HepG2 (cell line): ENCODE results near the gene MTA3. TPM values are rescaled to one million over a fixed set of nuclear protein-coding genes. Genes with fewer than 3 reads are reported as not detected.

Experiments used
- ATAC-seq: fragments of 200-7000 bp; cut with Tn5 transposase; 3 replicates; pipeline ENCODE4 v1.9.1; 2020; ENCODE audit warnings: mild to moderate bottlenecking, moderate library complexity
- BruUV-seq: library from RNA; stranded (reverse); fragments of 400-500 nt; replicated peaks from 2 replicates; lab custom pipeline; 2021; lab: Mats Ljungman, UMichigan
- CTCF ChIA-PET: fragments of 300-600 bp; formaldehyde crosslinking; extraction: SDS; loops from one replicate; lab custom pipeline; 2021; ENCODE audit warnings: low total read pairs, inconsistent platforms, low intra/inter-chr PET ratio; lab: Yijun Ruan, JAX
- POLR2A ChIA-PET: fragments of 350-600 bp; sonication (Branson Sonifier 250); formaldehyde crosslinking; loops from one replicate; lab custom pipeline; 2020; ENCODE audit warnings: antibody characterized with exemption, inconsistent platforms; lab: Yijun Ruan, JAX
- DNase-seq: peaks from one replicate; pipeline ENCODE4 v3.0.0-alpha.2; 2015; ENCODE audit warnings: low spot score
- FAIRE-seq: peaks from 3 replicates; lab custom pipeline; 2011; peaks lifted over from hg19 to GRCh38; lab: Jason Lieb, UNC
- H2AFZ ChIP-seq: one replicate; pipeline ENCODE4 v1.6.1; 2011; ENCODE audit warnings: low read length, inconsistent platforms
- H3K27ac ChIP-seq: fragments of 300-600 bp; 3 replicates; pipeline ENCODE4 v1.8.0; 2011; ENCODE audit warnings: mixed run types, mild to moderate bottlenecking, mixed read lengths, low read length, inconsistent platforms; ENCODE audit not compliant: insufficient read depth; ENCODE audit errors: extremely low read length
- H3K27me3 ChIP-seq, 2 experiments: fragments of 200-600 bp in 1 of 2; 2 replicates in 1 of 2; 3 replicates in 1 of 2; pipeline versions ENCODE4 v1.6.0 to v1.8.0; 2011; ENCODE audit warnings: low read length in 2 of 2, mild to moderate bottlenecking in 2 of 2, moderate library complexity in 2 of 2, inconsistent platforms in 1 of 2; ENCODE audit not compliant: insufficient read depth in 2 of 2, control insufficient read depth in 1 of 2
- H3K36me3 ChIP-seq, 2 experiments: fragments of 200-600 bp in 1 of 2; replicated peaks in 1 of 2; 2 replicates in 1 of 2; 3 replicates in 1 of 2; pipeline versions ENCODE4 v1.5.1 to v1.8.0; 2011; ENCODE audit warnings: low read length in 2 of 2, inconsistent platforms in 1 of 2; ENCODE audit not compliant: insufficient read depth in 2 of 2, control insufficient read depth in 1 of 2
- H3K4me1 ChIP-seq: 2 replicates; pipeline ENCODE4 v1.5.1; 2012; ENCODE audit warnings: low read length, inconsistent platforms; ENCODE audit not compliant: insufficient read depth
- H3K4me2 ChIP-seq: 2 replicates; pipeline ENCODE4 v1.6.0; 2011; ENCODE audit warnings: low read depth, low read length, inconsistent platforms
- H3K4me3 ChIP-seq, 3 experiments: fragments of 200-600 bp in 1 of 3; sonication (generic), shearing (Covaris generic) in 1 of 3; replicated peaks in 1 of 3; 2 replicates each; pipeline ENCODE4 v1.5.1; 2011 to 2016; ENCODE audit warnings: low read length in 3 of 3, inconsistent platforms in 2 of 3, low read depth in 2 of 3, mild to moderate bottlenecking in 2 of 3, control low read depth in 1 of 3, mixed read lengths in 1 of 3; ENCODE audit not compliant: insufficient read depth in 1 of 3
- H3K79me2 ChIP-seq: one replicate; pipeline ENCODE4 v1.6.1; 2011; ENCODE audit warnings: low read length, inconsistent platforms; ENCODE audit not compliant: insufficient read depth
- H3K9ac ChIP-seq: 2 replicates; pipeline ENCODE4 v1.6.0; 2011; ENCODE audit warnings: mild to moderate bottlenecking, low read depth, low read length, inconsistent platforms; ENCODE audit not compliant: insufficient read depth
- H3K9me3 ChIP-seq: 2 replicates; pipeline ENCODE4 v1.5.1; 2012; ENCODE audit warnings: mild to moderate bottlenecking, low read length
- H4K20me1 ChIP-seq: 2 replicates; pipeline ENCODE4 v1.6.0; 2011; ENCODE audit warnings: inconsistent platforms, mild to moderate bottlenecking, low read length, moderate library complexity; ENCODE audit not compliant: insufficient read depth
- ARID3A ChIP-seq: IDR thresholded peaks from 2 replicates; pipeline ENCODE4 v1.6.1; 2012; ENCODE audit warnings: low read depth, low read length, improper control_type of control experiment
- ATF3 ChIP-seq: sonication (generic); formaldehyde crosslinking; IDR thresholded peaks from 2 replicates; pipeline ENCODE4 v1.4.0; 2020; ENCODE audit warnings: missing genetic modification reagents
- ATF7 ChIP-seq, 2 experiments: fragments of 450-650 bp in 1 of 2; sonication (generic) in 1 of 2; formaldehyde crosslinking in 1 of 2; IDR thresholded peaks; 2 replicates each; pipeline versions ENCODE4 v1.4.0 to v1.6.1; 2016 to 2020; ENCODE audit warnings: antibody characterized with exemption in 1 of 2, mild to moderate bottlenecking in 1 of 2, missing genetic modification reagents in 1 of 2
- CSRNP1 ChIP-seq: sonication (generic); formaldehyde crosslinking; IDR thresholded peaks from 2 replicates; pipeline ENCODE4 v1.8.1; 2023; ENCODE audit warnings: mild to moderate bottlenecking, missing genetic modification reagents
- FUBP1 ChIP-seq: sonication (generic); formaldehyde crosslinking; IDR thresholded peaks from 2 replicates; pipeline ENCODE4 v1.5.1; 2020; ENCODE audit warnings: missing genetic modification reagents, mild to moderate bottlenecking, borderline replicate concordance
- GPBP1L1 ChIP-seq: sonication (generic); formaldehyde crosslinking; IDR thresholded peaks from 2 replicates; pipeline ENCODE4 v1.5.0; 2020; ENCODE audit warnings: mild to moderate bottlenecking, missing genetic modification reagents
- KAT2B ChIP-seq: fragments of 150-350 bp; IDR thresholded peaks from 2 replicates; pipeline ENCODE4 v1.6.1; 2014; ENCODE audit warnings: low read depth, low read length, borderline replicate concordance
- KDM5A ChIP-seq: fragments of 200-600 bp; sonication (generic); IDR thresholded peaks from 2 replicates; pipeline ENCODE4 v1.7.0; 2018; ENCODE audit warnings: antibody characterized with exemption, mild to moderate bottlenecking, low read length, borderline replicate concordance
- RARG ChIP-seq: sonication (generic); formaldehyde crosslinking; IDR thresholded peaks from 2 replicates; pipeline ENCODE4 v1.4.0; 2020; ENCODE audit warnings: low read depth, mild to moderate bottlenecking, missing genetic modification reagents
- SRSF1 ChIP-seq: fragments of 200-400 bp; formaldehyde crosslinking; optimal IDR thresholded peaks from 2 replicates; pipeline ENCODE3; 2017; ENCODE audit warnings: mild to moderate bottlenecking, low read depth, low read length, moderate library complexity
- U2AF2 ChIP-seq: fragments of 200-400 bp; formaldehyde crosslinking; IDR thresholded peaks from 2 replicates; pipeline ENCODE4 v1.6.1; 2017; ENCODE audit warnings: low read depth, mild to moderate bottlenecking, low read length
- ZBTB25 ChIP-seq: IDR thresholded peaks from 2 replicates; pipeline ENCODE4 v1.6.1; 2018; ENCODE audit warnings: missing genetic modification reagents
- ZNF383 ChIP-seq: sonication (generic); formaldehyde crosslinking; IDR thresholded peaks from 2 replicates; pipeline ENCODE4 v1.4.0; 2020; ENCODE audit warnings: missing genetic modification reagents, mild to moderate bottlenecking, borderline replicate concordance
- ZNF567 ChIP-seq: sonication (generic); formaldehyde crosslinking; IDR thresholded peaks from 2 replicates; pipeline ENCODE4 v1.8.1; 2023; ENCODE audit warnings: mild to moderate bottlenecking, missing genetic modification reagents, borderline replicate concordance
- WGBS: methylation state at CpG from one replicate; pipeline ENCODE4 v1.1.6; 2017; ENCODE audit warnings: low lambda C conversion rate; 5-methylcytosine and 5-hydroxymethylcytosine counted together
- in situ Hi-C: cut with HindIII; loops from 2 replicates; pipeline ENCODE4 v1.10.0; 2017; ENCODE audit warnings: low pct_unique_long_range_greater_than_20kb; ENCODE audit not compliant: extremely low pct_ligation_motif_present
- intact Hi-C: fragments of 100-400 bp; cut with micrococcal nuclease; formaldehyde crosslinking; loops from one replicate; pipeline ENCODE4 v1.10.0; 2022; ENCODE audit not compliant: unreplicated experiment
- polyA plus RNA-seq, 8 experiments: library from polyadenylated mRNA; depleted of rRNA in 3 of 8; stranded (reverse) in 7 of 8; unstranded in 1 of 8; fragments of >200 nt; fragmentation: Illumina TruSeq in 4 of 8; extraction: Trizol in 4 of 8; gene quantifications; 2 replicates each; pipeline versions ENCODE4 v1.2.1 to v1.2.3, GENCODE V29; 2011 to 2016; ENCODE audit warnings: low read depth in 4 of 8, missing spikeins in 1 of 8, mixed read lengths in 1 of 8; ENCODE audit not compliant: insufficient read depth in 1 of 8
- total RNA-seq, 5 experiments: library from RNA; depleted of rRNA; stranded (reverse); fragments of >200 nt; fragmentation: Illumina TruSeq; extraction: Trizol; gene quantifications; 2 replicates each; pipeline ENCODE4 v1.2.3, GENCODE V29; 2016; ENCODE audit warnings: low read depth in 1 of 5

Gene MTA3
- total and polyA plus RNA-seq, 2 of the 13 experiments (the other 11 are each of a cell fraction or from before 2014, with no cell fraction given) = 48.8 to 77.8 TPM

- TF ChIP-seq ARID3A = no peak
- no peak for TF ChIP-seq FUBP1 (CRISPR knock-in tag)
- no peak for TF ChIP-seq RARG (CRISPR knock-in tag)
Measured at GRCh38 chr2:42545841-42546390, 22.5 kb upstream of the MTA3 start (continued).

- H3K4me1 ChIP-seq = peaks cover 21% of the 10 kb centered on the region
- no TSS peak for BruUV-seq
- WGBS = 84% methylated on average over 9 of the region's 9 CpGs
- DNase-seq (no peak), FAIRE-seq (no peak), ATAC-seq (no peak)
- H2AFZ ChIP-seq = no peak overlapping the region
- no peak overlapping the region for H3K4me3 ChIP-seq
- no peaks in the 10 kb centered on the region for H3K36me3 ChIP-seq
- H3K27me3 ChIP-seq = no peaks in the 10 kb centered on the region
- in situ Hi-C loops (no loop called here), intact Hi-C loops (no loop called here)
- ChIA-PET POLR2A (no interaction called here), CTCF (no interaction called here)
- H3K9me3 ChIP-seq = no peaks in the 10 kb centered on the region
- no peaks in the 10 kb centered on the region for H4K20me1 ChIP-seq
- H3K79me2 ChIP-seq = no peaks in the 10 kb centered on the region
- no peak overlapping the region for H3K4me2 ChIP-seq
- no peak overlapping the region for H3K9ac ChIP-seq
- no peak overlapping the region for H3K27ac ChIP-seq
- TF ChIP-seq ATF3 (CRISPR knock-in tag) (no peak), ZNF383 (no peak), SRSF1 (no peak), GPBP1L1 (CRISPR knock-in tag) (no peak), U2AF2 (no peak), ZBTB25 (CRISPR knock-in tag) (no peak), ZNF567 (CRISPR knock-in tag) (no peak), ATF7 (IDR thresholded peaks at IDR 0.05) (no peak), ATF7 (CRISPR knock-in tag; IDR thresholded peaks at IDR 0.05) (no peak), CSRNP1 (CRISPR knock-in tag) (no peak), KDM5A (no peak), KAT2B (no peak)
Measured at GRCh38 chr2:42547014-42547413, 21.4 kb upstream of the MTA3 start.
